ENCODE data around the gene FAM168A.

DNA sequence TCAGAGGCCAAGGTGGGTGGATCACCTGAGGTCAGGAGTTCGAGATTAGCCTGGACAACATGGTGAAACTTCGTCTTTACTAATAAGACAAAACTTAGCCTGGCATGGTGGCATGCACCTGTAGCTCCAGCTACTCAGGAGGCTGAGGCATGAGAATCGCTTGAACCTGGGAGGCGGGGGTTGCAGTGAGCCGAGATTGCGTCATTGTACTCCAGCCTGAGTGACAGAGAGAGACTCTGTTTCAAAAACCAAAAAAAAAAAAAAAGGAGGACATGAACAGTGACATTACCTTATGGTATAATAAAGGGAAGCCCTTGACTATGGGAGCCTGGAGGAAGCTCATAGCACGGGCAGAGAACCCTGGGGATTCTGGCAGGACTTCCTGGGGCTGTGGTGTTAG is 32.0 kb upstream of the FAM168A start:
- TF ChIP-seq ZNF274 (IDR thresholded peaks at IDR 0.05; ENCODE audit: low read depth, low read length) (no peak), YY1 (IDR thresholded peaks at IDR 0.05; ENCODE audit: insufficient read depth, insufficient read length) (no peak)
